Adrenal gland (tissue), 12 donors: ENCODE results near the gene ERBB3. TPM values are rescaled to one million over a fixed set of nuclear protein-coding genes. Genes with fewer than 3 reads are reported as not detected.
A peak's percentile ranks its signal among the peaks of the same experiment; 100 is the strongest.
"Not testable (repeated sequence)": the region's sequence is repeated elsewhere in the genome, so short reads cannot be mapped to it uniquely, and the experiment has no call there.

Experiments used
- DNase-seq, 7 donors: peaks; one replicate each; pipeline ENCODE4 v3.0.0-alpha.2; 2019 to 2020
- H3K27ac ChIP-seq, 5 donors: fragments of 200-600 bp; sonication (generic) in 4 of 5; 1 replicate in 3 of 5; 2 replicates in 2 of 5; pipeline versions ENCODE4 v1.5.1 to v1.8.0; 2016 to 2020; ENCODE audit warnings: mild to moderate bottlenecking in 1 of 5
- H3K27me3 ChIP-seq: fragments of 200-600 bp; 2 replicates; pipeline ENCODE4 v1.8.0; 2021
- H3K36me3 ChIP-seq, 2 donors: fragments of 200-600 bp; replicated peaks in 1 of 2; 1 replicate in 1 of 2; 2 replicates in 1 of 2; pipeline versions ENCODE4 v1.5.1 to v1.8.0; 2018 to 2022
- H3K4me1 ChIP-seq, 2 donors: fragments of 200-600 bp; replicated peaks in 1 of 2; 1 replicate in 1 of 2; 2 replicates in 1 of 2; pipeline versions ENCODE4 v1.5.1 to v1.8.0; 2018 to 2021
- H3K4me3 ChIP-seq, 4 donors: fragments of 200-600 bp; sonication (generic) in 3 of 4; one replicate each; pipeline ENCODE4 v1.5.1; 2016 to 2018
- H3K9me3 ChIP-seq, 3 donors: fragments of 200-600 bp; sonication (generic) in 1 of 3; replicated peaks in 1 of 3; 1 replicate in 2 of 3; 2 replicates in 1 of 3; pipeline versions ENCODE4 v1.5.1 to v1.8.0; 2016 to 2021
- CTCF ChIP-seq, 6 experiments: fragments of 450-650 bp in 4 of 6; fragments of 200-600 bp in 2 of 6; sonication (generic) in 1 of 6; IDR thresholded peaks; 1 replicate in 5 of 6; 2 replicates in 1 of 6; pipeline versions ENCODE4 v1.5.1 to v1.8.0; 2016 to 2021; ENCODE audit warnings: antibody characterized with exemption in 6 of 6, mild to moderate bottlenecking in 2 of 6, moderate library complexity in 1 of 6
- POLR2A ChIP-seq, 2 donors: fragments of 450-650 bp; IDR thresholded peaks; one replicate each; pipeline ENCODE4 v1.6.1; 2017; ENCODE audit warnings: antibody characterized with exemption in 2 of 2, mild to moderate bottlenecking in 2 of 2, moderate library complexity in 1 of 2
- WGBS, 4 donors: extraction: QIAGEN DNeasy Blood & Tissue Kit in 2 of 4; methylation state at CpG; one replicate each; pipeline versions ENCODE4 v1.1.5 to v1.1.7; 2013 to 2017; 5-methylcytosine and 5-hydroxymethylcytosine counted together
- intact Hi-C, 2 donors: fragments of 100-400 bp; cut with DNase I; formaldehyde crosslinking; loops; one replicate each; pipeline versions ENCODE4 v1.14.1 to v1.15.0; 2022 to 2023
- polyA plus RNA-seq, 3 donors: library from polyadenylated mRNA; stranded (reverse); fragments of 200-250 nt in 2 of 3; fragments of 350-450 nt in 1 of 3; fragmentation: Illumina TruSeq in 1 of 3; extraction: RNeasy Lipid Tissue Mini Kit (QIAGEN cat#74804) in 1 of 3; gene quantifications; one replicate each; pipeline ENCODE4 v1.2.3, GENCODE V29; 2013 to 2014
- total RNA-seq, 9 donors: library from RNA; depleted of rRNA in 4 of 9; stranded (reverse); fragments of >200 nt in 4 of 9; fragments of 120-200 nt in 1 of 9; fragmentation: NEBNext Ultra II Directional in 1 of 9; extraction: Animal tissue kit (Norgen Biotek cat#: 25700) in 1 of 9; gene quantifications; one replicate each; pipeline versions ENCODE4 v1.1.0 to v1.2.4, GENCODE V29; 2013 to 2023
- donor health status: healthy with polysubstance abuse.
- donor health status: Bipolar disorder and iron deficiency.
- donor health status: DM: yes; HTN: yes; CAD: no.
- donor health status: DM: no; HTN: no; CAD: no.
- donor health status: DM: no; HTN: no; CAD: no.
- donor health status: DM: yes; HTN: yes; CAD: no.

The ERBB3 gene
- total and polyA plus RNA-seq, 12 donors = 1.3 to 25.7 (median 1.9) TPM

GRCh38 chr12:56114084-56114483, 34.1 kb downstream of the ERBB3 start:
- TF ChIP-seq CTCF (IDR thresholded peaks at IDR 0.05) = no peak
- no peak for TF ChIP-seq POLR2A (IDR thresholded peaks at IDR 0.05)
- Histone ChIP-seq H3K4me3 (no peak overlapping the region), H3K36me3 (peaks cover 0 to 48% of the 10 kb centered on the region in 2 donors), H3K27me3 (no peaks in the 10 kb centered on the region), H3K9me3 (no peaks in the 10 kb centered on the region), H3K27ac (no peak overlapping the region), H3K4me1 (peaks cover 7 to 10% of the 10 kb centered on the region in 2 donors)
- intact Hi-C loops = no loop called here
- DNase-seq = no peak
- WGBS, 4 donors = 83 to 91% (median 89%) methylated on average over 1 of the region's 1 CpG

GRCh38 chr12:56115329-56115728, 35.4 kb downstream of the ERBB3 start:
- no peak for TF ChIP-seq CTCF (IDR thresholded peaks at IDR 0.05)
- TF ChIP-seq POLR2A (IDR thresholded peaks at IDR 0.05) = no peak
- Histone ChIP-seq H3K4me3 (peak overlapping the region in 3 of 4 donors; percentile 22 to 76 (median 41)), H3K4me1 (peaks cover 19 to 22% of the 10 kb centered on the region in 2 donors), H3K27ac (peak overlapping the region in 3 of 5 donors; percentile 84 to 97 (median 94)), H3K9me3 (no peaks in the 10 kb centered on the region), H3K27me3 (no peaks in the 10 kb centered on the region), H3K36me3 (peaks cover 0 to 36% of the 10 kb centered on the region in 2 donors)
- intact Hi-C loops = no loop called here
- DNase-seq = peak in 4 of 7 donors; percentile 21 to 69 (median 43)
- WGBS, 4 donors = 48 to 60% (median 51%) methylated on average over 10 of the region's 10 CpGs

- H3K27me3 ChIP-seq = no peaks in the 10 kb centered on the region
- H3K4me3 ChIP-seq = peak within 1 kb of the TSS in 3 of 4 donors; percentile 41 to 76 (median 71)
- H3K4me1 ChIP-seq = peaks cover 31 to 34% of the 10 kb centered on the region in 2 donors
- peak; percentile 90 to 93 for TF ChIP-seq POLR2A (IDR thresholded peaks at IDR 0.05)
- peak in 2 of 6 experiments; percentile 6 to 25 for TF ChIP-seq CTCF (IDR thresholded peaks at IDR 0.05)
- intact Hi-C loops = no loop called here
- peak within 1 kb of the TSS; percentile 88 to 98 (median 96) for H3K27ac ChIP-seq
- DNase-seq = peak; percentile 91 to 99 (median 96)
- no peaks in the 10 kb centered on the region for H3K9me3 ChIP-seq
- WGBS, 4 donors = 0 to 1% (median 0%) methylated on average over 34 of the region's 34 CpGs
- peaks cover 0 to 33% of the 10 kb centered on the region in 2 donors for H3K36me3 ChIP-seq
Measured at GRCh38 chr12:56116267-56117081, 36.5 kb downstream of the ERBB3 start, which contains the start of gene RPL41. RPL41 (plus strand) TSS chr12:56116633.

DNA sequence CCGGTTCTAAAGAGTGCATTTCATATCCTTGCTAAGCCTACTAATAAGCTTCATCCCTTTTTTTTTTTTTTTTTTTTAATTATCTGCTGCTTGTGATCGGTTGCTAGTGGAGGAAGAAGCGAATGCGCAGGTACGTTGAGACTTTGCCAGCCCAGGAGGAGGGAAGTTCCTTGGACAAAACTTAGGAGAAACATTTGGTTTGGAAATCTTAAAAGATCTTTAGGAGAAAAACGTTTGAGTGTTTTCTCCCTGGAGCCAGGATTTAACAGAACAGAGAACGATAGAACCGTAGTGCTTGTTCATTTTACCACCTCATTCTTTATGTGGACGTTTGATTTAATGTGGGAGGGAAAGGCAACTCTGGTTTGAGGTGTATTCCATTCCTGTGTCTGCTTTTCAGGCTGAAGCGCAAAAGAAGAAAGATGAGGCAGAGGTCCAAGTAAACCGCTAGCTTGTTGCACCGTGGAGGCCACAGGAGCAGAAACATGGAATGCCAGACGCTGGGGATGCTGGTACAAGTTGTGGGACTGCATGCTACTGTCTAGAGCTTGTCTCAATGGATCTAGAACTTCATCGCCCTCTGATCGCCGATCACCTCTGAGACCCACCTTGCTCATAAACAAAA, 37.2 kb downstream of the ERBB3 start:
- intact Hi-C loops, H3K9me3 ChIP-seq, H3K27me3 ChIP-seq: not testable (repeated sequence)
- Histone ChIP-seq H3K4me3 (peak overlapping the region in 3 of 4 donors; percentile 41 to 76 (median 71)), H3K4me1 (peaks cover 31 to 34% of the 10 kb centered on the region in 2 donors), H3K36me3 (peaks cover 0 to 26% of the 10 kb centered on the region in 2 donors), H3K27ac (peak overlapping the region; percentile 88 to 98 (median 96))
- DNase-seq = peak in 3 of 7 donors; percentile 22 to 46 (median 33)
- WGBS, 4 donors = 1 to 3% (median 2%) methylated on average over 12 to 16 of the region's 16 CpGs
